ENCODE data around the gene ELAVL1.
A peak's percentile ranks its signal among the peaks of the same experiment; 100 is the strongest.
"Not testable (repeated sequence)": the region's sequence is repeated elsewhere in the genome, so short reads cannot be mapped to it uniquely, and the experiment has no call there.

Gene ELAVL1

GRCh38 chr19:8041531-8041931, 36.1 kb upstream of the ELAVL1 start:
- Histone ChIP-seq H3K4me2 (peak overlapping the region in 5 of 11 experiments; percentile 1 to 36 (median 27); a peak in 7 of 22 replicates), H3K9ac (no peak overlapping the region), H3K27ac (no peak overlapping the region), H3K36me3 (no peaks in the 10 kb centered on the region), H3K9me3 (replicated peaks in 1 of 11) (no peaks in the 10 kb centered on the region), H3K4me3 (no peak overlapping the region), H3K27me3 (no peaks in the 10 kb centered on the region), H3K4me1 (peaks cover 0 to 22% (median 12%) of the 10 kb centered on the region in 10 experiments; a peak in 12 of 20 replicates), H4K20me1 (no peaks in the 10 kb centered on the region)
- TF ChIP-seq Cebpa-rat (IDR thresholded peaks at IDR 0.05) = no peak

DNA sequence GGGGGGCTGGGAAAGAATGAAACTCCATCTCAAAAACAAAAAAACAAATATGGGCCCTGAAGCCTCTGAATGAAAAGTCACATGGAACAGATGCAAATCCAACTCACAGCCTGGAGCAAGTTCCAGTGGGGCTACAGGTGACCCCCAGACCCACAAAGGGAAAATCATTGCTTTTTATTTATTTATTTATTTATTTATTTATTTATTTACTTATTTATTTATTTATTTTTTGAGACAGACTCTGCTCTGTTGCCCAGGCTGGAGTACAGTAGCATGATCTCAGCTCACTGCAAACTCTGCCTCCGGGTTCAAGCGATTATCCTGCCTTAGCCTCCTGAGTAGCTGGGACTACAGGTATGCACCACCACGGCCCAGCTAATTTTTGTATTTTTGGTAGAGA, 33.8 kb upstream of the ELAVL1 start:
- no peak for TF ChIP-seq Cebpa-rat (IDR thresholded peaks at IDR 0.05)
- Histone ChIP-seq H3K36me3 (no peaks in the 10 kb centered on the region), H3K4me3 (no peak overlapping the region)

GRCh38 chr19:8038815-8039214, 33.4 kb upstream of the ELAVL1 start:
- H3K4me3 ChIP-seq = no peak overlapping the region
- H3K9me3 ChIP-seq (replicated peaks in 1 of 11) = no peaks in the 10 kb centered on the region
- TF ChIP-seq Cebpa-rat (IDR thresholded peaks at IDR 0.05) = no peak
- no peaks in the 10 kb centered on the region for H3K36me3 ChIP-seq
- no peak overlapping the region for H3K4me2 ChIP-seq
- H4K20me1 ChIP-seq = no peaks in the 10 kb centered on the region
- peaks cover 0 to 25% (median 9%) of the 10 kb centered on the region in 10 experiments; a peak in 12 of 20 replicates for H3K4me1 ChIP-seq
- no peaks in the 10 kb centered on the region for H3K27me3 ChIP-seq
- no peak overlapping the region for H3K27ac ChIP-seq
- no peak overlapping the region for H3K9ac ChIP-seq

More for the DNA sequence above, 33.8 kb upstream of the ELAVL1 start:
- Histone ChIP-seq H3K9me3 (replicated peaks in 1 of 11) (no peaks in the 10 kb centered on the region), H3K4me1 (peaks cover 0 to 25% (median 9%) of the 10 kb centered on the region in 10 experiments; a peak in 12 of 20 replicates), H3K4me2 (no peak overlapping the region), H3K9ac (no peak overlapping the region), H3K27me3 (no peaks in the 10 kb centered on the region), H3K27ac (no peak overlapping the region), H4K20me1 (no peaks in the 10 kb centered on the region)

GRCh38 chr19:8036434-8037099, 31.1 kb upstream of the ELAVL1 start:
- Histone ChIP-seq H3K36me3 (no peaks in the 10 kb centered on the region), H3K4me3 (no peak overlapping the region), H3K9ac (no peak overlapping the region), H3K27me3 (no peaks in the 10 kb centered on the region), H4K20me1 (no peaks in the 10 kb centered on the region), H3K4me1 (peaks cover 0 to 24% (median 6%) of the 10 kb centered on the region in 10 experiments; a peak in 12 of 20 replicates), H3K9me3 (replicated peaks in 1 of 11) (no peaks in the 10 kb centered on the region), H3K27ac (no peak overlapping the region), H3K4me2 (peak overlapping the region in 2 of 11 experiments; percentile 12 to 31; a peak in 1 of 22 replicates)
- no peak for TF ChIP-seq Cebpa-rat (IDR thresholded peaks at IDR 0.05)

DNA sequence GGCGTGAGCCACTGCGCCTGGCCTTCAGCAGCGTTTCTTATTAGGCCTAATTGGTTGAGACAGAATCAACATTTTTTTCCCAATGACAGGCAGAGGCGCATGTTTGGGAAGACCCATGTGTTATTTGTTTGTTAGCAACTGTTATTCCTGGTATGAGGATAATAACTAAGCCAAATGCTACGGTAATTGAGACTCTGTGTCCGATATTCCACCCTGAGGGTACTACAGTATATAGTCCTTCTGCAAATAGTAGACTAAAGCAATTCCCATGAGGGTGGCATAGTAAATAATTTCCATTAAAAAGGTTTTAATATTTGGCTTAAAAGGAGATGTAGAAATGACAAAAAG, 28.7 kb upstream of the ELAVL1 start:
- no peaks in the 10 kb centered on the region for H4K20me1 ChIP-seq
- TF ChIP-seq Cebpa-rat (IDR thresholded peaks at IDR 0.05) = no peak
- peaks cover 0 to 16% (median 3%) of the 10 kb centered on the region in 10 experiments; a peak in 8 of 20 replicates for H3K4me1 ChIP-seq
- H3K27ac ChIP-seq = no peak overlapping the region
- H3K4me3 ChIP-seq = no peak overlapping the region
- H3K27me3 ChIP-seq = no peaks in the 10 kb centered on the region
- H3K36me3 ChIP-seq = no peaks in the 10 kb centered on the region
- no peaks in the 10 kb centered on the region for H3K9me3 ChIP-seq (replicated peaks in 1 of 11)
- H3K4me2 ChIP-seq = no peak overlapping the region
- no peak overlapping the region for H3K9ac ChIP-seq

GRCh38 chr19:8033287-8034177, 28.1 kb upstream of the ELAVL1 start:
- H3K4me2 ChIP-seq; H3K36me3 ChIP-seq; H3K27ac ChIP-seq; H3K27me3 ChIP-seq; H3K4me3 ChIP-seq; H3K9ac ChIP-seq; H4K20me1 ChIP-seq; H3K9me3 ChIP-seq (replicated peaks in 1 of 11): not testable (repeated sequence)
- peaks cover 0 to 20% (median 9%) of the 10 kb centered on the region in 10 experiments; a peak in 14 of 20 replicates for H3K4me1 ChIP-seq

DNA sequence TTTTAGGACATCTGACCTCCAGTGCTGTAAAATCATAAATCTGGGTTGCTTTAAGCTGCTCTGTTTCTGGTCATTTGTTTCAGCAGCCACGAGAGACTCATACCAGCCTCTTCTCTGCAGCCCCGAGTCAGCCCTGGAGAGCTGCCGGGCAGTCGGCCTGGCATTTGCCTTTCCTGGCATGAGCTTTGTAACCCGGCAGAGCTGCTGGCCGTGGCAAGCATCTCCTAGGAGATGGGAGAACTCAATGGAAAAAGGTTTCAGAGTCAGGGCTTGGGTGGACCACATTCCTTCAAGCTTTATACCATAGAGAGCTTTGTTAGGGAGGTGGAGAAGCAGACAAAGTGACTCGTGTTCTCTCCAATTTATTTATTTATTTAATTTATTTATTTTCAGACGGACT, 25.5 kb upstream of the ELAVL1 start:
- no peak overlapping the region for H3K4me3 ChIP-seq
- H4K20me1 ChIP-seq = no peaks in the 10 kb centered on the region
- no peak overlapping the region for H3K4me2 ChIP-seq
- H3K9me3 ChIP-seq (replicated peaks in 1 of 11) = no peaks in the 10 kb centered on the region
- H3K36me3 ChIP-seq = no peaks in the 10 kb centered on the region
- no peak overlapping the region for H3K27ac ChIP-seq
- TF ChIP-seq Cebpa-rat (IDR thresholded peaks at IDR 0.05) = no peak
- H3K27me3 ChIP-seq = no peaks in the 10 kb centered on the region
- H3K4me1 ChIP-seq = peaks cover 0 to 24% (median 17%) of the 10 kb centered on the region in 10 experiments; a peak in 15 of 20 replicates
- no peak overlapping the region for H3K9ac ChIP-seq

GRCh38 chr19:8028951-8029491, 23.6 kb upstream of the ELAVL1 start:
- Histone ChIP-seq H3K27me3 (no peaks in the 10 kb centered on the region), H3K9me3 (replicated peaks in 1 of 11) (no peaks in the 10 kb centered on the region), H3K4me3 (no peak overlapping the region), H3K4me1 (peaks cover 0 to 24% (median 17%) of the 10 kb centered on the region in 10 experiments; a peak in 15 of 20 replicates), H3K27ac (no peak overlapping the region), H3K36me3 (no peaks in the 10 kb centered on the region), H3K9ac (peak overlapping the region in 1 of 11 experiments; percentile 40; a peak in 1 of 22 replicates), H4K20me1 (no peaks in the 10 kb centered on the region), H3K4me2 (peak overlapping the region in 8 of 11 experiments; percentile 44 to 82 (median 63); a peak in 12 of 22 replicates)
- no peak for TF ChIP-seq Cebpa-rat (IDR thresholded peaks at IDR 0.05)

DNA sequence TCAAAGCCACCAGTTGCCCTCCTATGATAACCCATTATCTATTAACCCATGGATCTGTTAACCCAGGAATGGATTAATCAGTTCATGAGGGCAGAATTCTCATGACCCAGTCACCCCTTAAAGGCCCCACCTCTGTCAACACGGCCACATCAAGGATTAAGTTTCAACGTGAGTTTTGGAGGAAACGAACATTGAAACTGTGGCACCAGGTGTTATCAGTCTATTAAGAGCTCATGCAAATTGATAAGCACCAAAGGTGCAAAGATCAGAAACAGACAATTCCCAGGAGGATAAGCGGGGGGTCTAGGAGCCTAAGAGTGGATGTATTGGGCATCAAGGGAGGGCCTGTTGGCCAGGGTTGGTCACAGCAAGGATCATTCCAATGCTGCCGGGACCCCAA, 19.9 kb upstream of the ELAVL1 start:
- no peak overlapping the region for H3K4me2 ChIP-seq
- no peak overlapping the region for H3K4me3 ChIP-seq
- H3K4me1 ChIP-seq = peaks cover 0 to 39% (median 32%) of the 10 kb centered on the region in 10 experiments; a peak in 15 of 20 replicates
- H3K9me3 ChIP-seq (replicated peaks in 1 of 11) = no peaks in the 10 kb centered on the region
- no peaks in the 10 kb centered on the region for H4K20me1 ChIP-seq
- no peak for TF ChIP-seq Cebpa-rat (IDR thresholded peaks at IDR 0.05)
- H3K36me3 ChIP-seq = no peaks in the 10 kb centered on the region
- H3K27me3 ChIP-seq = no peaks in the 10 kb centered on the region
- no peak overlapping the region for H3K9ac ChIP-seq
- no peak overlapping the region for H3K27ac ChIP-seq

DNA sequence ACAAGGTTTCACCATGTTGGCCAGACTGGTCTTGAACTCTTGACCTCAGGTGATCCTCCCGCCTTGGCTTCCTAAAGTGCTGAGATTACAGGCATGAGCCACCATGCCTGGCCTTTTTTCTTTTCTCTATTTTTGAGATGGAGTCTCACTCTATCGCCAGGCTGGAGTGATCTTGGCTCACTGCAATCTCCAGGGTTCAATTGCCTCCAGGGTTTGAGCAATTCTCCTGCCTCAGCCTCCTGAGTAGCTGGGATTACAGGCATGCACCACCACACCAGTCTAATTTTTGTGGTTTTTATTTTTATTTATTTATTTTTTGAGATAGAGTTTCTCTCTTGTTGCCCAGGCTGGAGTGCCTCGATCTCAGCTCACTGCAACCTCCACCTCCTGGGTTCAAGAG, 18.8 kb upstream of the ELAVL1 start:
- peaks cover 0 to 38% (median 32%) of the 10 kb centered on the region in 10 experiments; a peak in 15 of 20 replicates for H3K4me1 ChIP-seq
- not testable (repeated sequence) for H3K9ac ChIP-seq; H3K27ac ChIP-seq; H3K9me3 ChIP-seq (replicated peaks in 1 of 11); H3K4me3 ChIP-seq; H3K36me3 ChIP-seq; H3K4me2 ChIP-seq; H3K27me3 ChIP-seq; H4K20me1 ChIP-seq
